Hepatocyte (in vitro differentiated cells): ENCODE measurements around the gene JAKMIP1. TPM values are rescaled to one million over a fixed set of nuclear protein-coding genes. Genes with fewer than 3 reads are reported as not detected.

ENCODE experiments used
- DNase-seq: peaks from one replicate; pipeline ENCODE4 v3.0.0-alpha.2; 2016; ENCODE audit warnings: low spot score
- H2AFZ ChIP-seq: fragments of 200-600 bp; sonication (generic); 2 replicates; pipeline ENCODE4 v1.6.0; 2016; ENCODE audit warnings: antibody characterized with exemption, mild to moderate bottlenecking
- H3K27ac ChIP-seq: fragments of 200-600 bp; sonication (generic); 2 replicates; pipeline ENCODE4 v1.5.1; 2016; ENCODE audit warnings: mild to moderate bottlenecking
- H3K27me3 ChIP-seq: fragments of 200-600 bp; sonication (generic); 2 replicates; pipeline ENCODE4 v1.6.1; 2016
- H3K36me3 ChIP-seq: fragments of 200-600 bp; sonication (generic); replicated peaks from 2 replicates; pipeline ENCODE4 v1.5.1; 2016; ENCODE audit warnings: low read depth; ENCODE audit not compliant: insufficient read depth
- H3K4me1 ChIP-seq: fragments of 200-600 bp; sonication (generic); 2 replicates; pipeline ENCODE4 v1.5.1; 2016; ENCODE audit warnings: mild to moderate bottlenecking, moderate library complexity; ENCODE audit not compliant: insufficient read depth
- H3K4me2 ChIP-seq: fragments of 200-600 bp; sonication (generic); 2 replicates; pipeline ENCODE4 v1.6.0; 2016
- H3K4me3 ChIP-seq: fragments of 200-600 bp; sonication (generic); 2 replicates; pipeline ENCODE4 v1.5.1; 2016; ENCODE audit warnings: mild to moderate bottlenecking
- H3K79me2 ChIP-seq: fragments of 200-600 bp; sonication (generic); 2 replicates; pipeline ENCODE4 v1.6.0; 2017; ENCODE audit warnings: mild to moderate bottlenecking
- H3K9me2 ChIP-seq: fragments of 200-600 bp; sonication (generic); replicated peaks from 2 replicates; pipeline ENCODE4 v1.6.0; 2017; ENCODE audit warnings: mild to moderate bottlenecking; ENCODE audit not compliant: insufficient read depth
- H3K9me3 ChIP-seq: fragments of 200-600 bp; sonication (generic); 2 replicates; pipeline ENCODE4 v1.5.1; 2016; ENCODE audit warnings: low read depth, mild to moderate bottlenecking
- H4K20me1 ChIP-seq: fragments of 200-600 bp; sonication (generic); 2 replicates; pipeline ENCODE4 v1.6.0; 2016; ENCODE audit warnings: mild to moderate bottlenecking; ENCODE audit not compliant: insufficient read depth, poor library complexity, severe bottlenecking
- EZH2 ChIP-seq: fragments of 200-600 bp; sonication (generic); IDR thresholded peaks from 2 replicates; pipeline ENCODE4 v1.6.1; 2016; ENCODE audit warnings: antibody characterized with exemption, mild to moderate bottlenecking, borderline replicate concordance
- EZH2phosphoT487 ChIP-seq: fragments of 200-600 bp; sonication (generic); IDR thresholded peaks from one replicate; pipeline ENCODE4 v1.6.1; 2018; ENCODE audit warnings: antibody characterized with exemption, mild to moderate bottlenecking, low read depth, moderate library complexity; ENCODE audit not compliant: unreplicated experiment, severe bottlenecking
- WGBS: methylation state at CpG from one replicate; pipeline ENCODE4 v1.1.6; 2016; ENCODE audit warnings: low lambda C conversion rate; ENCODE audit errors: missing lambda C conversion rate; 5-methylcytosine and 5-hydroxymethylcytosine counted together
- polyA plus RNA-seq: library from polyadenylated mRNA; unstranded; fragments of >200 nt; fragmentation: Nextera tagmentation; extraction: Ambion mirVana; gene quantifications from 2 replicates; pipeline ENCODE4 v1.2.1, GENCODE V29; 2016
- total RNA-seq: library from RNA; depleted of rRNA; stranded (reverse); fragments of >200 nt; gene quantifications from 2 replicates; pipeline ENCODE4 v1.2.3, GENCODE V29; 2014
- TF ChIP-seq, protein P1 (sequence below): fragments of 200-600 bp; sonication (generic); IDR thresholded peaks from 2 replicates; pipeline ENCODE4 v1.5.1; 2016; ENCODE audit warnings: antibody characterized with exemption, mild to moderate bottlenecking; ENCODE audit not compliant: poor library complexity

Gene JAKMIP1
- total and polyA plus RNA-seq, 2 experiments from 2014 or later = not detected

DNA sequence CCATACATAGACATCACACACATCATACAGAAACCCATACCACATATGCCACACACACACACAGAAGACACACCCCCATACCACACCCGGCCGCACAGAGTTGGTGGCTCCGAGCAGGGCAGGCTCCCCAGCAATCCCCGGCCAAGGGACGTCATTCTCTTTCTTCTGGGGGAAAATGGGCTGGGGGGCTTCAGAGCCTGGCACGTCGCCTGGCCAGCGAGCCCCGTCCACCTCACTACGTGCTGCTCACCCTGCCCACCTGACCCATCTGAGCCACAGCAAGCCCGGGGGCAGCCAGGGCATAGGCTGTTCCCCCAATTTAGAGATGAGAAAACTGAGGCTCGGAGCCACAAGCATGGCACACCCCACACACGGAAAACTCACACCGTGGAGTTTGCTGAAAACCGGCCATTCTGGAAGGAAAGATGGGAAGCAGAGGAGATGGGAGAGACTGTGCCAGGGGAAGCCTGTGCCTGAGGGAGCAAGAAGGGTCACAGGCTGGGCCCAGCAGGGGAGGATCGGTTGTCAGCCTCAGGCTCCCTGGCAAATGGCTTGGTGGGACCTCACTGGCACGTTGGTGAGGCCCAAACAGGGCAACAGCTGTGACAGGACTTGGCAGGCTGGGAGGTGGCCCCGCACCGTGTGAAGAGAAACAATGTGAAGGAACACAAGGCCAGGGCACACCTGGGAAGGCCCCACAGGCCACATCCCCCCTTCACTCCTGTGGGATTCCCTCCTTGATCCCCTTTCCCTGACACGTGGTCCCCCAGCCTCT, 73.2 kb downstream of the JAKMIP1 start:
- Histone ChIP-seq H3K4me1 (no peaks in the 10 kb centered on the region), H3K9me3 (no peaks in the 10 kb centered on the region), H2AFZ (no peak overlapping the region), H3K4me3 (no peak overlapping the region), H4K20me1 (no peaks in the 10 kb centered on the region), H3K27ac (no peak overlapping the region), H3K79me2 (no peaks in the 10 kb centered on the region), H3K36me3 (no peaks in the 10 kb centered on the region), H3K9me2 (no peaks in the 10 kb centered on the region), H3K4me2 (no peak overlapping the region), H3K27me3 (no peaks in the 10 kb centered on the region)
- no peak for TF ChIP-seq EZH2
- DNase-seq = no peak
- WGBS = 91% methylated on average over 20 of the region's 20 CpGs

DNA sequence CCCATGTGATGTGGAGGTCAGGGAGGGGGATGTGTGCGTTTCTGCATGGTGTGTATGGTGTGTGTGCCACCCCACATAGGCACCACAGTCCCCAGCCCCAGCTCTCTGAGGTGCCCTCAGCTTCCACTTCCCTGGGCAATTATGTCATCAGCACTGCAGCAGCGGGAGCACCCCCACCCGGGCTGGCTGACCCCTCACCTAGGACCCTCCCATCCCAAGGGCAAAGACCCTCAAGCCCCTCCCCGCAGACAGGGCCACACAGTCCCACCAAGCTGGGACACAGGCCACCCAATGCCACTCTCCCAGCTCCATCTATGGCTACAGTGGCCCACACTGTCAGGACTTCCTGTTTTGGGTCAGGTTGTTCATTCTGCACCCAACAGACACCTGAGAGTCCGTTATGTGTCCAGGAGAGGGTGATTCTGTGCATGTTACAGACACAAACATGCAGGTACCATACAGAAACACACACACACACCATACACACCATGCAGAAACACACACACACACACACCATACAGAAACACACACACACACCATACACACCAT, 75.2 kb downstream of the JAKMIP1 start:
- TF ChIP-seq EZH2phosphoT487 (no peak), EZH2 (no peak)
- TF ChIP-seq, protein P1, sequence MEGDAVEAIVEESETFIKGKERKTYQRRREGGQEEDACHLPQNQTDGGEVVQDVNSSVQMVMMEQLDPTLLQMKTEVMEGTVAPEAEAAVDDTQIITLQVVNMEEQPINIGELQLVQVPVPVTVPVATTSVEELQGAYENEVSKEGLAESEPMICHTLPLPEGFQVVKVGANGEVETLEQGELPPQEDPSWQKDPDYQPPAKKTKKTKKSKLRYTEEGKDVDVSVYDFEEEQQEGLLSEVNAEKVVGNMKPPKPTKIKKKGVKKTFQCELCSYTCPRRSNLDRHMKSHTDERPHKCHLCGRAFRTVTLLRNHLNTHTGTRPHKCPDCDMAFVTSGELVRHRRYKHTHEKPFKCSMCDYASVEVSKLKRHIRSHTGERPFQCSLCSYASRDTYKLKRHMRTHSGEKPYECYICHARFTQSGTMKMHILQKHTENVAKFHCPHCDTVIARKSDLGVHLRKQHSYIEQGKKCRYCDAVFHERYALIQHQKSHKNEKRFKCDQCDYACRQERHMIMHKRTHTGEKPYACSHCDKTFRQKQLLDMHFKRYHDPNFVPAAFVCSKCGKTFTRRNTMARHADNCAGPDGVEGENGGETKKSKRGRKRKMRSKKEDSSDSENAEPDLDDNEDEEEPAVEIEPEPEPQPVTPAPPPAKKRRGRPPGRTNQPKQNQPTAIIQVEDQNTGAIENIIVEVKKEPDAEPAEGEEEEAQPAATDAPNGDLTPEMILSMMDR = no peak
- H3K9me2 ChIP-seq = no peaks in the 10 kb centered on the region
- DNase-seq = no peak
- H3K4me1 ChIP-seq = no peaks in the 10 kb centered on the region
- H3K79me2 ChIP-seq = no peaks in the 10 kb centered on the region
- H4K20me1 ChIP-seq = no peaks in the 10 kb centered on the region
- no peaks in the 10 kb centered on the region for H3K27me3 ChIP-seq
- no peak overlapping the region for H3K27ac ChIP-seq
- no peak overlapping the region for H3K4me3 ChIP-seq
- WGBS = 69% methylated on average over 4 of the region's 5 CpGs
- H3K4me2 ChIP-seq = no peak overlapping the region
- no peaks in the 10 kb centered on the region for H3K9me3 ChIP-seq
- H2AFZ ChIP-seq = no peak overlapping the region
- no peaks in the 10 kb centered on the region for H3K36me3 ChIP-seq

DNA sequence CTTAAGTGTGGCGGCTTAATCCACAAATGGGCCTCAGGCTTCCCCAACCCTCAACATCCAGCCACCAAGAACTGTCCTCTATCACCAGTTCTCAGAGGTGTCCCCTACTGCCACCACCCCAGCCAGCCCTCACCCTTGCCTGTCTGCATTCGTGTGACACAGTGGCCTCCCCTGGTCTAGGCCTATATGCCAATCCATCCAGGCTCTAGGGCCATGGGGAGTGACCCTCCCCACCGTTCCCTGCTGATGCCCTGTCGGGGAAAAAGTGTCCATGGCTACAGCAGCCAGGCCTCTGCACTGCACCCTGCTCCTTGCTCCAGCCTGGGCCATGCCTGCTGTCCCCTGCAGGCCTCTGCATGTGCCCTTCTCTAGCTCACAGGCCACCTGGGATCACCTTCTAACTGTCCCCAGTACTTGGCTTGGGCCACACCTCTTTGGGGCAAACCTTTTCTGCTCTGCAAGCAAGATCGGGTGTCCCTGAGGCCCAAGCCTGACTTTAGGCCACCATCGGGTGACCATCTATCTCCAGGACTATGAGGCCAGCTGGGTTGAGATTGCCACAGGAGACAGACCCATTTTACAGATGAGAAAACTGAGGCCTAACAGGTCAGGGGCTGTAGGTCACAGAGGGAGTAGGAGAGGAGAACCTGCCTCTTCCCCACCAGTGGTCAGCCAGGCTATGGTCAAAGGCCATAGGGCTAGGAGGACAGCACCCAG, 75.8 kb downstream of the JAKMIP1 start:
- Histone ChIP-seq H3K4me2 (no peak overlapping the region), H3K27ac (no peak overlapping the region), H2AFZ (no peak overlapping the region), H3K79me2 (no peaks in the 10 kb centered on the region), H3K9me2 (no peaks in the 10 kb centered on the region), H3K9me3 (no peaks in the 10 kb centered on the region), H4K20me1 (no peaks in the 10 kb centered on the region), H3K4me3 (no peak overlapping the region), H3K27me3 (no peaks in the 10 kb centered on the region), H3K4me1 (no peaks in the 10 kb centered on the region), H3K36me3 (no peaks in the 10 kb centered on the region)
- 94% methylated on average over 6 of the region's 6 CpGs for WGBS
- no peak for DNase-seq
- TF ChIP-seq, protein P1 = no peak
- no peak for TF ChIP-seq EZH2phosphoT487
- TF ChIP-seq EZH2 = no peak

DNA sequence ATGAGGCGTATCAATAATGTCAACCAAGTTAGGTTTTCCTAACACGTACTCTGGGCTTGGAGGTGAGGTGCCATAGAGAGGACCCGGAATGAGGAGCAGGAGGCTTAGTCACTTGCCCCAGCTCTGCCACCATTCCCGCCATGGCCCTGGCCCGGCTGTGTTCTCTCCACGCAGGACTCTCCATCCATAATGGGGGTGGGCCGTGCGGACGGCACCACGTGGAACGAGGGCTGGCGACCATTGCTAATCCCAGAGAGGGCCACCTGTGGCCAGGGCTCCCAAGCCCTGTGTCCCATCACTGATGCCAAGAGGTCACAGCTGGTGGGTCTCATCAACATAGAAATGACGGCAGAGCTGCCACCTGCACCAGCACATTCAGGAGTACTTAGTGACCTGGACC, 76.4 kb downstream of the JAKMIP1 start:
- no peaks in the 10 kb centered on the region for H3K9me2 ChIP-seq
- H3K9me3 ChIP-seq = no peaks in the 10 kb centered on the region
- H3K4me1 ChIP-seq = no peaks in the 10 kb centered on the region
- no peak overlapping the region for H3K4me2 ChIP-seq
- no peak overlapping the region for H3K4me3 ChIP-seq
- no peak for DNase-seq
- H3K27me3 ChIP-seq = no peaks in the 10 kb centered on the region
- WGBS = 93% methylated on average over 13 of the region's 13 CpGs
- H2AFZ ChIP-seq = no peak overlapping the region
- TF ChIP-seq EZH2phosphoT487 (no peak), EZH2 (no peak)
- TF ChIP-seq, protein P1 = no peak
- no peaks in the 10 kb centered on the region for H3K36me3 ChIP-seq
- H3K27ac ChIP-seq = no peak overlapping the region
- H4K20me1 ChIP-seq = no peaks in the 10 kb centered on the region
- no peaks in the 10 kb centered on the region for H3K79me2 ChIP-seq
